Inferior parietal cortex (tissue), 1 donor: Measurements from ENCODE around the gene CTSA.
"Not testable (repeated sequence)": the region's sequence is repeated elsewhere in the genome, so short reads cannot be mapped to it uniquely, and the experiment has no call there.

Source experiments
- DNase-seq: peaks from one replicate; pipeline ENCODE4 v3.0.0-alpha.2; 2016; ENCODE audit errors: extremely low spot score

The CTSA gene

GRCh38 chr20:45866454-45866853 is 24.7 kb upstream of the CTSA start:
- DNase-seq: no peak

DNA sequence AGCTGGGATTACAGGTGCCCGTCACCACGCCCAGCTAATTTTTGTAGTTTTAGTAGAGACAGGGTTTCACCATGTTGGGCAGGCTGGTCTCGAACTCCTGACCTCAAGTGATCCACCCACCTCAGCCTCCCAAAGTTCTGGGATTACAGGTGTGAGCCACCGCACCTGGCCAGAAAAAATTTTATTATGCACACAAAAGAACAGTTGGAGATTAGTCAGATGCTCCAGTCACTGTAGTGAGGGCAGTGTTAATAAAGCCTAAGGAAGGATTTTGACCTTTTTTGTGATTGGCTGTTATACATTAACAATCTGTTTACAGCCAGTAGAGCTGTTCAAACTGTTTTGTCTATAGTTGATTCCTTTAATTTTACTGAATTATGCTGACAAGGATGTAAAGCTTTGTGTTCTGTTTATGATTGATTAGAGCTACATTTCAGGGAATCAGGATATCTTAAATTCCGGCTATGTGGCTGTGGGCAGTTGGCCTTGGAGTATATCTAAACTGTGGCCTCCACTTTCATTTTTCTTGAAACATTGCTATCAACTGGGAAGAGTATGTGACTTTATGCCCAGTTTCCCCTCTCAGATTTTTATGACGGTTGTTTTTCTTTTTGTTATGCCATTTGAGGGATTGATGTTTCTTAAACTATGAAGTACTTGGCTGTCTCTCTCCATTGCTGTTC is 23.9 kb upstream of the CTSA start:
- no peak for DNase-seq

DNA sequence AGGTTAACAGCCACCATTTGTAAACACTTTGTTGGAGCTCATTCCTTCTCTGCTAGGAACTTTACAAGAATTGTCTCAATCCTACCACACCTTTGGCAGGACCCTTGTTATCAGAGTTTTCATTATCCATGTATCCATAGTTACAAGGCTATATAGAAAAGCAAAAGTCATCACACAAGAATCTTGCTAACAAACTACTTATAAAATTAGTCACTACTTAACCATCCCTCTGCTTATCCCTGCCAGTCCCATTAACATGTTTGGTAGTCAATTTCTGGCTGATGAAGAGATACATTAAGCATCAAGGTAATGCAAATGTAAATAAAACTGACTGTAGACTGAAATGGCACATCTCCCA is 23.3 kb upstream of the CTSA start:
- no peak for DNase-seq

- DNase-seq: no peak
Measured at GRCh38 chr20:45872626-45873025, 18.5 kb upstream of the CTSA start.

- no peak for DNase-seq
Measured at GRCh38 chr20:45873409-45874103, 17.6 kb upstream of the CTSA start.

DNA sequence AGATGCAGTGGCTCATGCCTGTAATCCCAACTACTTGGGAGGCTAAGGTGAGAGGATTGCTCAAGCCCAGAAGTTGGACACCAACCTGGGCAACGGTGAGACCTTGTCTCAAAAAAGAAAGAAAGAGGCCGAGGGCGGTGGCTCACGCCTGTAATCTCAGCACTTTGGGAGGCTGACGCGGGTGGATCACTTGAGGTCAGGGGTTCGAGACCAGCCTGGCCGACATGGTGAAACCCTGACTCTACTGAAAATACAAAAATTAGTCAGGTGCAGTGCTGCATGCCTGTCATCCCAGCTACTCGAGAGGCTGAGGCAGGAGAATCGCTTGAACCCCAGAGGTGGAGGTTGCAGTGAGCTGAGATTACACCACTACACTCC is 17.0 kb upstream of the CTSA start:
- not testable (repeated sequence) for DNase-seq

- no peak for DNase-seq
Measured at GRCh38 chr20:45874576-45874975, 16.6 kb upstream of the CTSA start.

DNA sequence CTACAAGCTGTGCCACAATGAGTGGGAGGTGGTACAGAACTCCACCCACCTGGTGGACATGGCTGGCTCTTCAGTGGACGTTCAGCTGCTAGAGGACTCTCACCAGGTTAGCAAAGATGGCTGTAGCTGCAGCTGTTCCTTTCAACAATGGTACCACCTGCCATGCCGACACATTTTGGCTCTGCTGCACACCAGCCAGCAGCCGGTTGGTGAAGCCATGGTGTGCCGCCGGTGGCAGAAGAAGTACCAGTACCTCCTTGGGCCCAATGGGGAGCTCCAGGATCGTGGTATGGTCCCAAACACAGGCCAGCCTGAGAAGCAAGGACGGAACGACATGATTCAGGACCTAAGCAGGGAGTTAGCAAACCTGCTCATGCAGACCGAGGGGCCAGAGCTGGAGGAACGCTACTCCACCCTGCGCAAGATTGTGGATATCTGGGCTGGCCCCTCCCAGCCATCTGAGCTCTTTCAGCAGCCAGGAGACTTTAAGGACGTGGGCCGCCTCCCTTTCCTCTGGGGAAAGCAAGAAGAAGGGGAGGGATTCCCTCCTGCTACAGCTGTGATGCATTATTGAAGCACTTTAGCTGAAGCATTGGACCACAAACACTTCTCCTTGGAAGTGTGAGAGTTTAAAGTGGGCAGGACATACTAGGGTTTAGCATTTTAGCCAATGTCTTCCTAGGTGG is 12.9 kb upstream of the CTSA start:
- no peak for DNase-seq

GRCh38 chr20:45880988-45881788 is 9.9 kb upstream of the CTSA start, which contains the start of gene ZSWIM1:
Gene ZSWIM1 (plus strand): TSS chr20:45881227. CDS start chr20:45882593, 1,366 bp downstream.
- peak; percentile 100 for DNase-seq

DNA sequence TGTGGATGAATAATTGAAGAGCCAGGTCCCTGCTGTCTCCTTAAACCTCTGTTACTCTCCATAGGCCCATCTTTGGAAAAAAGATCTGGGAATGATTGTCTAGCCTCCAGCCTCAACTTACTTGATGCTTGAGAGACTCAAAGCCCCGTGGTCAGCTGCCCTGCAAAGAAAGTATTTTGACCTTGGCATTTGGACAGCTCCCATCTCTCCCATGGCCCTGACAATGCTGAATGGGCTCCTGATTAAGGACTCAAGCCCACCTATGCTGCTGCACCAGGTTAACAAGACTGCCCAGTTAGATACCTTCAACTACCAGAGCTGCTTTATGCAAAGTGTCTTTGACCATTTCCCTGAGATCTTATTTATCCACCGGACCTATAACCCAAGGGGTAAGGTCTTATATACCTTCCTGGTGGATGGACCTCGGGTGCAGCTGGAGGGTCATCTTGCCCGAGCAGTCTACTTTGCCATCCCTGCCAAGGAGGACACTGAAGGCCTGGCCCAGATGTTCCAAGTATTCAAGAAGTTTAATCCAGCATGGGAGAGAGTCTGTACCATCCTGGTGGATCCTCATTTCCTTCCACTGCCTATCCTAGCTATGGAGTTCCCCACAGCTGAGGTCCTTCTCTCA is 8.6 kb upstream of the CTSA start:
- DNase-seq: no peak

DNA sequence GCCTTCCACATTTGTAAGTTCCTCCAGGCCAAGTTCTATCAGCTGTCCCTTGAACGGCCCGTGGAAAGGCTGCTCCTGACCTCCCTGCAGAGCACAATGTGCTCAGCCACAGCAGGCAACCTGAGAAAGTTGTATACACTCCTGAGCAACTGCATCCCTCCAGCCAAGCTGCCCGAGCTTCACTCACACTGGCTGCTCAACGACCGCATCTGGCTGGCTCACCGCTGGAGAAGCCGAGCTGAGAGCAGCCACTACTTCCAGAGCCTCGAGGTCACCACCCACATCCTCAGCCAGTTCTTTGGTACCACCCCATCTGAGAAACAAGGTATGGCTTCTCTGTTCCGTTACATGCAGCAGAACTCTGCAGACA is 8.1 kb upstream of the CTSA start:
- DNase-seq: no peak

DNA sequence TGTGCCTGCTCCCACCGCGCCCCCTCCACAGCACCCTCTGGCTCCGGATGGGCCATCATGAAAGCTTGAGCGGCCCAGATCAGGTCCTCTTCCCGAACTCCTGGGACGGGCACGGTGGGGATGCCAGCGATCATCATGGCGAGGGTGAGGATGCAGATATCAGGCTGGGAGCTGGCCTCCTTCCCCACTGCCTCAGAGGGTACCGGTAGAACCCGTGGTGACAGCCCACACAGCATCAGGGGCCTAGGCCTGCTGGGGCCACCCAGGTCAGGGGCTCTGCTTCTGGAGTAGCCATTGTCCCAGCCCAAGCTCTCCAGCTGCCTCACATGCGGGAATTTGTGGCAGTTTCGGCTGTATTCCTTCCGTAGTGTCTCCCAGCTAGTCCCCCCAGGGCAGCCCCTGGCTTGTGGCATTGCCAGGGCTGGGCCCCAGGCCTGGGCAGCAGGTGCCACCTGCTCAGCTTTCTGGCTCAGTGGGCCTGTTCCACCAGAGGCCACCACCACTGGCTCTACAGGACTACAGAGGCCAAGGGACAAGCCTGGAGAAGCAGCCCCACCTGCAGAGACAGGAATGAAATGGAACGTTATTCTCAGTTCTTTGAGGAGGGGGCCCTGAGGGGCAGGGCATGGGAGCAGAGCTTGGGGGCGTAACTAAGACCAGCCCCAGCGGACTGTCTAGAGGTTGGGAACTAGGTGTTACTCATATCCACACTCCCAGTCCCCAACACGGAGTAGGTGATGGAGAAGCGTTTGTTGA is 4.4 kb upstream of the CTSA start:
- DNase-seq: no peak

DNA sequence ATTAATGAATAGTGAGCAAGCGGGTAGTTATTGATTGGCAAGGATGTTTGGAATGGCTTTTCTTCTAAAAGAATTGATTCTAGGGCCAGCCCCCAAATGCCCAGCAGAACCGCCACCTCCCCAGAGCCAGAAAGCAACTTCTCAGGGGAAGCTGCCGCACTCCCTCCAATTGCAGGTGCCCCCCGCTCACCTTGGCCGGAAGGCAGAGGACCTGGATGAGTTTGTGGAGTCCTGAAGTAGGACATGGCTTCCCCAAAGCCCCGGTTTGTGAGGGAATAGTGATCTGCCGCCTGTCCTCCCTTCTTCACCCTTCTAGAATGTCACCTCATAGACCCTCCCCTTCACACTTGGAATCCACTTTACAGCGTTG is 3.8 kb upstream of the CTSA start, which contains the start of gene SPATA25:
Gene SPATA25 (minus strand): TSS at position 277 of the 370 bp plus-strand sequence. CDS start 32 bp downstream, at position 245.
- DNase-seq: no peak

DNA sequence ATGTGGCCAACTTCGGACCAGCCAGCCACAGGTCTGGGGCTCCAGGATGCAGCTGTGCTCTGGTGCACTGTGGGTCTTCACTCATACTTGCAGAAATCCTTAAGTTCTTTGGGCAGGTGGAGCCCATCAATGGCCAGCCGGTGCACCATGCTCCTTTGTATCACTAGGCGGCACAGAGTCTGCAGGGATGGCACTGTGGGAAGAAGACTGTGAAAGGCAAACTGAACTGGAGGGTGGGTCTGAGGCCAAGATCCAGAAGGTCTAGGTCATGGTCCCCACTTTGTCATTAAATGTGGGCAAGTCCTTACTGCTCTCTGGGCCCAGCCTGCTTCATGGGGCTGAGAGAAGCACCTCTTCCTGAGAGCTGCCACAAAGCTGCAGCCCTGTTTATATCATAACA is 2.5 kb upstream of the CTSA start:
- no peak for DNase-seq

GRCh38 chr20:45890077-45890984 is 804 bp upstream of the CTSA start:
- DNase-seq: peak; percentile 63

DNA sequence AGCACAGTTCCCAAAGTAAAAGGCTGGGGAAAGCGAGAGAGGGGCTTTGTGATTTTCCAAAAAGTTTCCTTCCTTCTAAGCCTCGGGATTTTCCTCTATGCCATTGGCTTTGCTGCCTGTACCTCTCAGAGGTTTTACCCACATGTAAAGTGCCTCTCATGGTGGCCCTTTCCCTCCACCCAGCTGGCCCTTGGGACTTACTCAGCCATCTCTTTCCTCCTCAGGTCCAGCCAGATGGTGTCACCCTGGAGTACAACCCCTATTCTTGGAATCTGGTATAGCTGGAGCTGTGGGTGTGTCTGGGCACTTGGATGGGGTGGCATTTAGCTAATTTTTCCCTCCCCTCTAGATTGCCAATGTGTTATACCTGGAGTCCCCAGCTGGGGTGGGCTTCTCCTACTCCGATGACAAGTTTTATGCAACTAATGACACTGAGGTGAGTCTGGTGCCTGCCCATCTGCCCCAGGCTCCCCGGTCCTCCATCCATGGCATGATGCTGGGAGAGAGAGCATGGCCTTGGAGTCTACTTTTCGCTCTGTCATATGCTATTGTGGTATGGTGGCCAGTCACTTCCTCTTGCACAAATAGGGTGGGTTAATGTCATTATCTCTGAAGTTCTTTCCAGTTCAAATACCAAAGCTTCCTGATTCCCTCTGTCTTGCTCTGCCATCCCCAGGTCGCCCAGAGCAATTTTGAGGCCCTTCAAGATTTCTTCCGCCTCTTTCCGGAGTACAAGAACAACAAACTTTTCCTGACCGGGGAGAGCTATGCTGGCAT is 1.1 kb downstream of the CTSA start:
- no peak for DNase-seq

DNA sequence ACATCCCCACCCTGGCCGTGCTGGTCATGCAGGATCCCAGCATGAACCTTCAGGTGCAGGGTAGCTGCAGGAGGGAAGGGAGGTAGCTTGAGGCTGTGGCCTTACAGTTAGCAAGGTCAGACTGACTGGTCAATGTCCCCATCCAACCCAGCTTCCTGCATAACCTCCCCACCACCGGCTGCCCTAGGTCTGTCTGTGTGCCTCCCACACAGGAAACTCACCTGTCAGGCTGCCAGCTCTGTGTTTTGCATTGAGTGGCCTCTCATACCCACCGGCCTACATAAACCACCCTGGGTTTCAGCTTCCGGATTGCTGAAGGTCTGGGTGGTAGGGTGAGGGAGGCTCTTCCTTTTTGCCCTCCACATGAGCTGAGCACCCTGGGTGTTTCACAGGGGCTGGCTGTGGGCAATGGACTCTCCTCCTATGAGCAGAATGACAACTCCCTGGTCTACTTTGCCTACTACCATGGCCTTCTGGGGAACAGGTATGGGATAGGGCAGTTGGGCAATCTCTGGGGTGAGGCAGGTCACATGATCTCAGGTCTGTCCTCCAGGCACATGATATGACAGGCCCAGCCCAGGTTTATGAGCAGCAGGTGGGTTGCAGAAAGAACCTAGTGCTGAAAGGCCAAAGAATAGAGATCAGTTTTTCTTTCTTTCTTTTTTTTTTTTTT is 1.8 kb downstream of the CTSA start:
- DNase-seq: no peak

DNA sequence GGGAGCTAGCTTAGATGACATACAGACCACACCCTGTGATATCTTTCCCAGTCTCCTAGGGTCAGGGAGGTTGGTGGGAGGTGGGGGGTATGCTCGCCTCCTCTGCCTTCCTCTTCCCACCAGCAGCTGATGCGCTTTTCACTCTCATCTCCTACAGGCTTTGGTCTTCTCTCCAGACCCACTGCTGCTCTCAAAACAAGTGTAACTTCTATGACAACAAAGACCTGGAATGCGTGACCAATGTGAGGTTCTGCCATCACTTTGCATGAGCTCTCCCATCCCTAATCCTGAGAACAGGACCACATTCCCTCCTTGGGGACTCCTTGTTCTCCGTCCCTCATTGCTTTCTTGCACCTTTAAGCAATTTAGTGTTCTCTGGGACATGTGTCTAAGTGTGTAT is 2.7 kb downstream of the CTSA start:
- no peak for DNase-seq

- DNase-seq: no peak
Measured at GRCh38 chr20:45894797-45895196, 3.7 kb downstream of the CTSA start.
